GM23338 (cell line): ENCODE results near the gene GCLM. TPM values are rescaled to one million over a fixed set of nuclear protein-coding genes. Genes with fewer than 3 reads are reported as not detected.

ENCODE experiments used
- ATAC-seq: fragments of 200-7000 bp; cut with Tn5 transposase; 3 replicates; pipeline ENCODE4 v1.9.1; 2020
- DNase-seq: peaks from one replicate; pipeline ENCODE4 v3.0.0-alpha.2; 2015; ENCODE audit warnings: low spot score
- H2AFZ ChIP-seq: fragments of 200-600 bp; sonication (generic); 2 replicates; pipeline ENCODE4 v1.8.0; 2016; ENCODE audit warnings: antibody characterized with exemption, mild to moderate bottlenecking, moderate library complexity
- H3F3A ChIP-seq: fragments of 200-600 bp; sonication (generic); replicated peaks from 2 replicates; pipeline ENCODE4 v1.8.0; 2017; ENCODE audit warnings: antibody characterized with exemption, mixed run types, low read depth
- H3K27ac ChIP-seq: fragments of 200-600 bp; sonication (generic); 2 replicates; pipeline ENCODE4 v1.6.1; 2016; ENCODE audit warnings: low read depth
- H3K27me3 ChIP-seq: fragments of 200-600 bp; sonication (generic); 2 replicates; pipeline ENCODE4 v1.8.0; 2016; ENCODE audit warnings: mild to moderate bottlenecking, mixed run types, moderate library complexity; ENCODE audit not compliant: insufficient read depth
- H3K36me3 ChIP-seq: fragments of 200-600 bp; sonication (generic); 2 replicates; pipeline ENCODE4 v1.8.0; 2016; ENCODE audit warnings: mild to moderate bottlenecking; ENCODE audit not compliant: insufficient read depth
- H3K4me1 ChIP-seq: fragments of 200-600 bp; sonication (generic); 2 replicates; pipeline ENCODE4 v1.8.0; 2016; ENCODE audit warnings: mild to moderate bottlenecking, moderate library complexity; ENCODE audit not compliant: insufficient read depth
- H3K4me2 ChIP-seq: fragments of 200-600 bp; sonication (generic); 2 replicates; pipeline ENCODE4 v1.7.1; 2017; ENCODE audit warnings: mixed run types
- H3K4me3 ChIP-seq: fragments of 200-600 bp; sonication (generic); 2 replicates; pipeline ENCODE4 v1.6.1; 2016; ENCODE audit warnings: mixed run types
- H3K79me2 ChIP-seq: fragments of 200-600 bp; sonication (generic); replicated peaks from 2 replicates; pipeline ENCODE4 v1.8.0; 2017; ENCODE audit warnings: mild to moderate bottlenecking; ENCODE audit not compliant: insufficient read depth
- H3K9me2 ChIP-seq: fragments of 200-600 bp; sonication (generic); 2 replicates; pipeline ENCODE4 v1.8.0; 2017; ENCODE audit not compliant: insufficient read depth
- H4K20me1 ChIP-seq: fragments of 200-600 bp; sonication (generic); replicated peaks from 2 replicates; pipeline ENCODE4 v1.8.0; 2017; ENCODE audit warnings: mild to moderate bottlenecking; ENCODE audit not compliant: insufficient read depth
- H3K27ac Mint-ChIP-seq: 2 replicates; pipeline ENCODE4 v1.8.0; 2020; ENCODE audit warnings: inconsistent platforms, mild to moderate bottlenecking, moderate library complexity, mixed read lengths
- H3K27me3 Mint-ChIP-seq: 3 replicates; pipeline ENCODE4 v1.8.0; 2022; ENCODE audit warnings: low read depth, mild to moderate bottlenecking, moderate library complexity, mixed read lengths, inconsistent platforms; ENCODE audit not compliant: insufficient read depth, poor library complexity
- H3K36me3 Mint-ChIP-seq: 3 replicates; pipeline ENCODE4 v1.8.0; 2021; ENCODE audit warnings: low read depth, mild to moderate bottlenecking, inconsistent platforms, moderate library complexity, mixed read lengths
- H3K4me1 Mint-ChIP-seq: 3 replicates; pipeline ENCODE4 v1.8.0; 2020; ENCODE audit warnings: mild to moderate bottlenecking, inconsistent platforms, mixed read lengths
- H3K4me3 Mint-ChIP-seq: 3 replicates; pipeline ENCODE4 v1.8.0; 2021; ENCODE audit warnings: moderate library complexity, mild to moderate bottlenecking, inconsistent platforms, mixed read lengths
- H3K9me3 Mint-ChIP-seq: 3 replicates; pipeline ENCODE4 v1.8.0; 2020; ENCODE audit warnings: moderate library complexity, mild to moderate bottlenecking, inconsistent platforms, mixed read lengths
- CTCF ChIP-seq, 2 experiments: fragments of 200-600 bp in 1 of 2; sonication (generic) in 1 of 2; conservative IDR thresholded peaks; 2 replicates each; pipeline versions ENCODE4 v1.5.1 to v1.6.1; 2016 to 2017; ENCODE audit warnings: antibody characterized with exemption in 2 of 2, low read depth in 2 of 2, mild to moderate bottlenecking in 2 of 2, moderate library complexity in 1 of 2
- ETS1 ChIP-seq: IDR thresholded peaks from 2 replicates; pipeline ENCODE4 v1.6.1; 2016; ENCODE audit warnings: antibody characterized with exemption
- EZH2phosphoT487 ChIP-seq: fragments of 200-600 bp; sonication (generic); IDR thresholded peaks from one replicate; pipeline ENCODE4 v1.8.1; 2018; ENCODE audit warnings: antibody characterized with exemption; ENCODE audit not compliant: unreplicated experiment
- JUNB ChIP-seq: IDR thresholded peaks from one replicate; pipeline ENCODE4 v1.6.1; 2016; ENCODE audit warnings: antibody characterized with exemption; ENCODE audit not compliant: unreplicated experiment
- NANOG ChIP-seq: IDR thresholded peaks from 2 replicates; pipeline ENCODE4 v1.6.1; 2016; ENCODE audit warnings: antibody characterized with exemption, borderline replicate concordance
- POLR2AphosphoS5 ChIP-seq: IDR thresholded peaks from 2 replicates; pipeline ENCODE4 v1.6.1; 2016; ENCODE audit warnings: antibody characterized with exemption, low read depth
- REST ChIP-seq: IDR thresholded peaks from one replicate; pipeline ENCODE4 v1.6.1; 2018; ENCODE audit warnings: antibody characterized with exemption; ENCODE audit not compliant: unreplicated experiment
- ZNF331 ChIP-seq: fragments of 250-450 bp; sonication (Bioruptor Pico); IDR thresholded peaks from 2 replicates; pipeline ENCODE4 v1.5.0; 2020; ENCODE audit warnings: low read depth, mild to moderate bottlenecking, moderate library complexity
- ZNF462 ChIP-seq: fragments of 250-450 bp; sonication (Bioruptor Pico); IDR thresholded peaks from 2 replicates; pipeline ENCODE4 v1.5.0; 2020; ENCODE audit warnings: mild to moderate bottlenecking, moderate library complexity
- polyA plus RNA-seq: library from polyadenylated mRNA; unstranded; fragments of >200 nt; fragmentation: Nextera tagmentation; extraction: Ambion mirVana; gene quantifications from 2 replicates; pipeline ENCODE4 v1.2.1, GENCODE V29; 2016
- total RNA-seq: library from RNA; depleted of rRNA; stranded (reverse); fragments of >200 nt; shearing (Covaris generic); gene quantifications from 2 replicates; pipeline ENCODE4 v1.2.3, GENCODE V29; 2014

The GCLM gene
- total and polyA plus RNA-seq, 2 experiments from 2014 or later: 10.4 to 12.8 TPM

- no peak for TF ChIP-seq NANOG
- TF ChIP-seq JUNB: no peak
- no peak for TF ChIP-seq CTCF (conservative IDR thresholded peaks at IDR 0.05; ENCODE audit: low read depth in 2 of 2)
- TF ChIP-seq ETS1: no peak
- no peak for TF ChIP-seq REST
- TF ChIP-seq EZH2phosphoT487: no peak
- no peak for TF ChIP-seq ZNF462
- no peak for TF ChIP-seq ZNF331 (CRISPR knock-in tag)
- no peak for TF ChIP-seq POLR2AphosphoS5
- Histone ChIP-seq H4K20me1 (no peaks in the 10 kb centered on the region), H3K9me2 (no peaks in the 10 kb centered on the region), H2AFZ (no peak overlapping the region), H3K4me1 (no peaks in the 10 kb centered on the region), H3K27ac (no peak overlapping the region), H3F3A (no peaks in the 10 kb centered on the region), H3K4me3 (no peak overlapping the region), H3K27me3 (no peaks in the 10 kb centered on the region), H3K36me3 (0 out of 2 replicates have a peak, but pooled peaks cover 2% of the 10 kb centered on the region), H3K4me2 (no peak overlapping the region), H3K79me2 (no peaks in the 10 kb centered on the region)
- DNase-seq (no peak), ATAC-seq (no peak)
- Mint-ChIP-seq H3K4me3 (no peak overlapping the region), H3K4me1 (no peaks in the 10 kb centered on the region), H3K27ac (no peak overlapping the region), H3K27me3 (peaks cover 2% of the 10 kb centered on the region), H3K9me3 (no peaks in the 10 kb centered on the region), H3K36me3 (no peaks in the 10 kb centered on the region)
Observed at GRCh38 chr1:93937997-93938396, 28.8 kb upstream of the GCLM start.
